ENCODE results near the gene SCN7A.

Gene SCN7A

DNA sequence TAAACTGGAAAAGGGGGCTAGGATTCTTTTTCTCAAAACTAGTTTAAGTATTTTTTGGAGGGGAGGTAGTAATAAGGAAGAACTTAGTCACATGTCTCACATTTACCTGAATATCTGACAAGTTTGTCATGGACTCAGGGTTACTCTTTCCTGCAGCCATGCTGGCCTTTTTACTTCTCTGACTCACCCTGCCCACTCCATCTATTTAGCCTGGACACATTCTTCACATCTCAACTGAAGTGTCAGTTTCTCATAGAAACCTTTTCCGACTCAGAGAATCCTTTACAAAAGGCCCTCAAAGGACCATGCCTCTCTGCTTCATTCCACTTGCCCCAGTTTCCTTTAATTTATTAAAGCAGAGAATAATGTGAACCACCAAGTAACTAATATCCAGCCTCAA, 42.6 kb downstream of the SCN7A start:
- no peak for DNase-seq
- Mint-ChIP-seq H3K4me3 (no peak overlapping the region), H3K27ac (no peak overlapping the region), H3K9me3 (no peaks in the 10 kb centered on the region), H3K27me3 (ENCODE audit: low read depth, poor library complexity) (no peaks in the 10 kb centered on the region), H3K4me1 (no peaks in the 10 kb centered on the region), H3K36me3 (ENCODE audit: low read depth) (no peaks in the 10 kb centered on the region)
- TF ChIP-seq, protein P1, sequence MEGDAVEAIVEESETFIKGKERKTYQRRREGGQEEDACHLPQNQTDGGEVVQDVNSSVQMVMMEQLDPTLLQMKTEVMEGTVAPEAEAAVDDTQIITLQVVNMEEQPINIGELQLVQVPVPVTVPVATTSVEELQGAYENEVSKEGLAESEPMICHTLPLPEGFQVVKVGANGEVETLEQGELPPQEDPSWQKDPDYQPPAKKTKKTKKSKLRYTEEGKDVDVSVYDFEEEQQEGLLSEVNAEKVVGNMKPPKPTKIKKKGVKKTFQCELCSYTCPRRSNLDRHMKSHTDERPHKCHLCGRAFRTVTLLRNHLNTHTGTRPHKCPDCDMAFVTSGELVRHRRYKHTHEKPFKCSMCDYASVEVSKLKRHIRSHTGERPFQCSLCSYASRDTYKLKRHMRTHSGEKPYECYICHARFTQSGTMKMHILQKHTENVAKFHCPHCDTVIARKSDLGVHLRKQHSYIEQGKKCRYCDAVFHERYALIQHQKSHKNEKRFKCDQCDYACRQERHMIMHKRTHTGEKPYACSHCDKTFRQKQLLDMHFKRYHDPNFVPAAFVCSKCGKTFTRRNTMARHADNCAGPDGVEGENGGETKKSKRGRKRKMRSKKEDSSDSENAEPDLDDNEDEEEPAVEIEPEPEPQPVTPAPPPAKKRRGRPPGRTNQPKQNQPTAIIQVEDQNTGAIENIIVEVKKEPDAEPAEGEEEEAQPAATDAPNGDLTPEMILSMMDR (IDR thresholded peaks at IDR 0.05), result no peak

DNA sequence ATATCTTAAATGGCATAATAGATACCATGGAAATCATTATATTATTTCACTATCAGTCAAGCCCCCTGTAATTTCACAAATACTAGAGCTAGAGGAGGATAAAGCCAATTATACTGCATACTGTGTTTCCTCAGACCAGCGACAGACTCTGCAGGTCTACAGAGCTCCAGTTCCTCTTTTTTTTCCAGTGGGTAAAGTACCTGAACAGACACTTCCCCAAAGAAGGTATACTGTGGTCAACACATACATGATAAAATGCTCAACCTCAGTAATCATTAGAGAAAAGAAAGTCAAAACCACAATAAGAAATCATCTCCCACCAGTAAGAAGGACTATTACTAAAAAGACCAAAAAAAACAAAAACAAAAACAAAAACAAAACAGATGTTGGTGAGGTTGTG, 44.6 kb downstream of the SCN7A start:
- Mint-ChIP-seq H3K36me3 (ENCODE audit: low read depth) (no peaks in the 10 kb centered on the region), H3K4me3 (no peak overlapping the region), H3K27ac (no peak overlapping the region), H3K27me3 (ENCODE audit: low read depth, poor library complexity) (peaks cover 3% of the 10 kb centered on the region), H3K4me1 (no peaks in the 10 kb centered on the region), H3K9me3 (no peaks in the 10 kb centered on the region)
- no peak for DNase-seq
- TF ChIP-seq, protein P1 (IDR thresholded peaks at IDR 0.05), result no peak

DNA sequence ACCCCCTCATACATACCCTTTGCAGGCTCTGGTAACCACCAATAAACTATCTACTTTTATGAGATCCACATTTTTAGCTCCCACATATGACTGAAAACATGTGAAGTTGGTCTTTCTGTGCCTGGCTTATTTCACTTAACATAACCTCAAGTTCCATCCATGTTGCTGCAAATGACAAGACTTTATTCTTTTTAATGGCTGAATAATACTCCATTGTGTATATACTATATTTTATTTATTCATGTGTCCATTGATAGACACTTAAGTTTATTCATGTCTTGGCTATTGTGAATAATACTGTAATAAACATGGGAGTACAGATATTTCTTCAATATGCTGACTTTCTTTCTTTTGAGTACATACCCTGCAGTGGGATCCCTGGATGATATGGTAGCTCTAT, 45.9 kb downstream of the SCN7A start:
- DNase-seq, result no peak
- TF ChIP-seq, protein P1 (IDR thresholded peaks at IDR 0.05), result no peak
- Mint-ChIP-seq H3K9me3 (no peaks in the 10 kb centered on the region), H3K27ac (no peak overlapping the region), H3K27me3 (ENCODE audit: low read depth, poor library complexity) (peaks cover 3% of the 10 kb centered on the region), H3K4me1 (no peaks in the 10 kb centered on the region), H3K4me3 (no peak overlapping the region), H3K36me3 (ENCODE audit: low read depth) (no peaks in the 10 kb centered on the region)

DNA sequence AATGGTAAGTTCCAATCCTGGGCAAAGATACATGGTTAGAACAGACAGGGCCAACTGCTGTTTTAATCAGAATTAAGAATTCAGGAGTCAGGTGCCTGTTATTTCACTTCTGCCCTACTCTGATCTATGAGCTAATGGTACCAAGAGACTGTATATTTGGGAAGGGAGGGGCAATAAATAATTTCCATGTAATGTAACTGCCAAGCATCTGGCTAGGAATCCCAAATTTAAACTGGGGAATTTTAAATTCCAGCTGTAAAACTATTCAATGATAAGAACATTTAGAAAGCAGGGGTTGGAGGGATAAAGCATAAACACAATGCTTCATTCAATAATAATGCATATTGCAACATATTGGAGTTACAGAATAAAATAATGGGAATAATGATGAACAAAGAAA, 49.7 kb downstream of the SCN7A start:
- peaks cover 3% of the 10 kb centered on the region for H3K27me3 Mint-ChIP-seq (ENCODE audit: low read depth, poor library complexity)
- TF ChIP-seq, protein P1 (IDR thresholded peaks at IDR 0.05), result no peak
- H3K9me3 Mint-ChIP-seq, result no peaks in the 10 kb centered on the region
- H3K36me3 Mint-ChIP-seq (ENCODE audit: low read depth), result no peaks in the 10 kb centered on the region
- no peak overlapping the region for H3K4me3 Mint-ChIP-seq
- H3K4me1 Mint-ChIP-seq, result no peaks in the 10 kb centered on the region
- DNase-seq, result no peak
- no peak overlapping the region for H3K27ac Mint-ChIP-seq

DNA sequence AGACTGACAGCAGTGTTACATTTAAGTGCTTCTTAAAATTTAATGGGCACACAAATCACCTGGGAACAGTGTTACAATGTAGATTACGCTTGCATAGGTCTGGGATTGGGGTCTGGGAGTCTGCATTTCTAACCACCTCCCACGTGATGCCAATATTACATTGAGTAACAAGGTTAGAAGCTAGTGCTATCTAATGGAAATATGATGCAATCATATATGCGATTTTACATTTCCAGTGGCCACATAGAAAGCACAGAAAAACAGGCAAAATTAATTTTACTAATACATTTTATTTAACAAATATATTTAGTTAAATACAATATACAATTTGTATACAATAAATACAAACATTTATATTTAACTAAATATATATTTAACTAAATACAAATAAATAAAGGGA, 53.7 kb downstream of the SCN7A start:
- no peak overlapping the region for H3K4me3 Mint-ChIP-seq
- peaks cover 3% of the 10 kb centered on the region for H3K27me3 Mint-ChIP-seq (ENCODE audit: low read depth, poor library complexity)
- no peak for DNase-seq
- no peaks in the 10 kb centered on the region for H3K4me1 Mint-ChIP-seq
- no peak overlapping the region for H3K27ac Mint-ChIP-seq
- no peaks in the 10 kb centered on the region for H3K36me3 Mint-ChIP-seq (ENCODE audit: low read depth)
- no peaks in the 10 kb centered on the region for H3K9me3 Mint-ChIP-seq
- TF ChIP-seq, protein P1 (IDR thresholded peaks at IDR 0.05), result no peak

DNA sequence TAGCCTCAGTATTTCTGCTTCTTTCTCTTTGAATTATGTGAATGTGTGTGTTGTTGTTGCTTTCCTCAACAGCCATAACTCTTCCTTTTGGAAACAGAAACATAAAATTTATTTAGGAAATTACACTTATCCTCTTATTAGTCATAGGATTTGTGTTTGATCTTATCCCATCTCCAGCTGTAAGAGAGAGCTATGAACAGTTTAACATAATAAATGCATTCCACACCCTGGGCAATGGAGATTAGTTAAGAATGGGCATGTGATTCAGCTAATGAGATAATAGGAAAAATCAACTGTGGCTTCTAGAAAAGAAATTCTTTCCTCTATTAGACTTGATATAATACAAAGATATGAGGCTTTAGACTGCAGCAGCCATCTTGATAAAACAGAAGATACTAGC, 55.0 kb downstream of the SCN7A start:
- Mint-ChIP-seq H3K4me1 (no peaks in the 10 kb centered on the region), H3K9me3 (no peaks in the 10 kb centered on the region), H3K36me3 (ENCODE audit: low read depth) (no peaks in the 10 kb centered on the region), H3K4me3 (no peak overlapping the region), H3K27ac (no peak overlapping the region), H3K27me3 (ENCODE audit: low read depth, poor library complexity) (no peaks in the 10 kb centered on the region)
- TF ChIP-seq, protein P1 (IDR thresholded peaks at IDR 0.05), result no peak
- DNase-seq, result no peak

Measured in nephron progenitor cell (in vitro differentiated cells).